H1 (cell line): ENCODE data around the gene KRTAP10-7.

Source experiments
- CTCF ChIP-seq, 3 experiments: IDR thresholded peaks; 1 replicate in 2 of 3; 2 replicates in 1 of 3; pipeline versions ENCODE4 v1.5.1 to v1.6.1; 2011; ENCODE audit warnings: low read length in 3 of 3, mild to moderate bottlenecking in 3 of 3, inconsistent platforms in 2 of 3, low read depth in 1 of 3, moderate library complexity in 1 of 3; ENCODE audit not compliant: insufficient read depth in 1 of 3; ENCODE audit errors: control extremely low read depth in 1 of 3
- EZH2 ChIP-seq: fragments of 200-600 bp; sonication (generic); IDR thresholded peaks from 2 replicates; pipeline ENCODE4 v1.7.1; 2012; ENCODE audit warnings: low read depth, mild to moderate bottlenecking, moderate library complexity, low read length, inconsistent platforms; ENCODE audit not compliant: severe bottlenecking
- POLR2A ChIP-seq, 2 experiments: IDR thresholded peaks; 1 replicate in 1 of 2; 2 replicates in 1 of 2; pipeline ENCODE4 v1.6.1; 2011; ENCODE audit warnings: low read depth in 2 of 2, low read length in 2 of 2, mild to moderate bottlenecking in 2 of 2; ENCODE audit errors: control extremely low read depth in 1 of 2
- POLR2AphosphoS5 ChIP-seq: IDR thresholded peaks from 2 replicates; pipeline ENCODE4 v1.6.1; 2011; ENCODE audit warnings: low read depth, low read length
- POU5F1 ChIP-seq: IDR thresholded peaks from 2 replicates; pipeline ENCODE4 v1.6.1; 2011; ENCODE audit warnings: low read depth, mild to moderate bottlenecking, low read length, moderate library complexity
- RFX5 ChIP-seq: IDR thresholded peaks from 2 replicates; pipeline ENCODE4 v1.6.1; 2011; ENCODE audit warnings: low read depth, low read length, improper control_type of control experiment, borderline replicate concordance
- SIN3A ChIP-seq, 2 experiments: IDR thresholded peaks in 1 of 2; conservative IDR thresholded peaks in 1 of 2; 2 replicates each; pipeline ENCODE4 v1.6.1; 2011 to 2012; ENCODE audit warnings: low read length in 2 of 2, improper control_type of control experiment in 1 of 2, low read depth in 1 of 2, mild to moderate bottlenecking in 1 of 2
- SUZ12 ChIP-seq: fragments of 200-600 bp; sonication (generic); IDR thresholded peaks from 2 replicates; pipeline ENCODE4 v1.6.1; 2012; ENCODE audit warnings: mild to moderate bottlenecking, inconsistent platforms, low read length, moderate library complexity, mixed read lengths

GRCh38 chr21:44579056-44579832 is 21.2 kb upstream of the KRTAP10-7 start:
- TF ChIP-seq RFX5 (no peak), CTCF (IDR thresholded peaks at IDR 0.05; ENCODE audit: control extremely low read depth in 1 of 3, insufficient read depth in 1 of 3, low read depth in 1 of 3, low read length in 3 of 3) (no peak), POLR2A (IDR thresholded peaks at IDR 0.05; ENCODE audit: control extremely low read depth in 1 of 2, low read depth in 2 of 2, low read length in 2 of 2) (no peak), POU5F1 (no peak), EZH2 (no peak), SIN3A (conservative IDR thresholded peaks at IDR 0.05 in 1 of 2, IDR thresholded peaks at IDR 0.05 in 1 of 2; ENCODE audit: low read depth in 1 of 2, low read length in 2 of 2) (no peak), SUZ12 (no peak), POLR2AphosphoS5 (no peak)
